GM23248 (cell line): ENCODE measurements around the gene MAML2. TPM values are rescaled to one million over a fixed set of nuclear protein-coding genes. Genes with fewer than 3 reads are reported as not detected.
A peak's percentile ranks its signal among the peaks of the same experiment; 100 is the strongest.

Experiments used
- DNase-seq: peaks from one replicate; pipeline ENCODE4 v3.0.0-alpha.2; 2015
- H2AFZ ChIP-seq: fragments of 200-600 bp; sonication (generic); 2 replicates; pipeline ENCODE4 v1.6.1; 2016; ENCODE audit warnings: antibody characterized with exemption
- H3F3A ChIP-seq: fragments of 200-600 bp; sonication (generic); 2 replicates; pipeline ENCODE4 v1.6.1; 2016; ENCODE audit warnings: mild to moderate bottlenecking, antibody characterized with exemption, mixed run types; ENCODE audit not compliant: insufficient read depth
- H3K27ac ChIP-seq: fragments of 200-600 bp; sonication (generic); 2 replicates; pipeline ENCODE4 v1.5.1; 2016; ENCODE audit warnings: mild to moderate bottlenecking
- H3K27me3 ChIP-seq: fragments of 200-600 bp; sonication (generic); replicated peaks from 2 replicates; pipeline ENCODE4 v1.6.1; 2016; ENCODE audit warnings: mild to moderate bottlenecking; ENCODE audit not compliant: insufficient read depth
- H3K36me3 ChIP-seq: fragments of 200-600 bp; sonication (generic); 2 replicates; pipeline ENCODE4 v1.6.1; 2016; ENCODE audit warnings: low read depth, mild to moderate bottlenecking
- H3K4me1 ChIP-seq: fragments of 200-600 bp; sonication (generic); 2 replicates; pipeline ENCODE4 v1.6.1; 2016; ENCODE audit warnings: mild to moderate bottlenecking; ENCODE audit not compliant: insufficient read depth
- H3K4me2 ChIP-seq: fragments of 200-600 bp; sonication (generic); one replicate; pipeline ENCODE4 v1.6.1; 2016; ENCODE audit warnings: mild to moderate bottlenecking; ENCODE audit not compliant: unreplicated experiment
- H3K4me3 ChIP-seq: fragments of 200-600 bp; sonication (generic); 2 replicates; pipeline ENCODE4 v1.5.1; 2016; ENCODE audit warnings: mild to moderate bottlenecking
- H3K79me2 ChIP-seq: fragments of 200-600 bp; sonication (generic); 2 replicates; pipeline ENCODE4 v1.6.1; 2016; ENCODE audit warnings: mild to moderate bottlenecking; ENCODE audit not compliant: insufficient read depth
- H3K9ac ChIP-seq: fragments of 200-600 bp; sonication (generic); 2 replicates; pipeline ENCODE4 v1.6.1; 2016; ENCODE audit warnings: mild to moderate bottlenecking
- H3K9me2 ChIP-seq: fragments of 200-600 bp; sonication (generic); 2 replicates; pipeline ENCODE4 v1.6.1; 2016; ENCODE audit warnings: mixed run types, mild to moderate bottlenecking, moderate library complexity; ENCODE audit not compliant: insufficient read depth
- H3K9me3 ChIP-seq: fragments of 200-600 bp; sonication (generic); one replicate; pipeline ENCODE4 v1.6.1; 2017; ENCODE audit warnings: low read depth
- H4K20me1 ChIP-seq: fragments of 200-600 bp; sonication (generic); 2 replicates; pipeline ENCODE4 v1.6.0; 2016; ENCODE audit not compliant: insufficient read depth
- EZH2 ChIP-seq: fragments of 200-600 bp; sonication (generic); IDR thresholded peaks from 2 replicates; pipeline ENCODE4 v1.6.1; 2018; ENCODE audit warnings: antibody characterized with exemption, mild to moderate bottlenecking; ENCODE audit not compliant: insufficient read depth, poor library complexity, severe bottlenecking
- EZH2phosphoT487 ChIP-seq: fragments of 200-600 bp; sonication (generic); IDR thresholded peaks from 2 replicates; pipeline ENCODE4 v1.6.1; 2018; ENCODE audit warnings: antibody characterized with exemption, moderate library complexity, mild to moderate bottlenecking, low read depth; ENCODE audit not compliant: insufficient read depth
- WGBS, 2 experiments: methylation state at CpG; one replicate each; pipeline ENCODE4 v1.1.6; 2015 to 2017; ENCODE audit warnings: low lambda C conversion rate in 2 of 2, low coverage in 1 of 2; ENCODE audit errors: missing lambda C conversion rate in 2 of 2; 5-methylcytosine and 5-hydroxymethylcytosine counted together
- in situ Hi-C: fragments of 300-500 bp; cut with MboI; formaldehyde crosslinking; loops from 2 replicates; pipeline ENCODE4 v1.15.0; 2020
- polyA plus RNA-seq: library from polyadenylated mRNA; unstranded; fragments of >200 nt; fragmentation: Nextera tagmentation; extraction: Ambion mirVana; gene quantifications from 2 replicates; pipeline ENCODE4 v1.2.1, GENCODE V29; 2016
- total RNA-seq: library from RNA; depleted of rRNA; stranded (reverse); fragments of >200 nt; shearing (Covaris generic); gene quantifications from 2 replicates; pipeline ENCODE4 v1.2.3, GENCODE V29; 2014

The MAML2 gene
- total and polyA plus RNA-seq, 2 experiments from 2014 or later = 7.4 to 23.7 TPM

DNA sequence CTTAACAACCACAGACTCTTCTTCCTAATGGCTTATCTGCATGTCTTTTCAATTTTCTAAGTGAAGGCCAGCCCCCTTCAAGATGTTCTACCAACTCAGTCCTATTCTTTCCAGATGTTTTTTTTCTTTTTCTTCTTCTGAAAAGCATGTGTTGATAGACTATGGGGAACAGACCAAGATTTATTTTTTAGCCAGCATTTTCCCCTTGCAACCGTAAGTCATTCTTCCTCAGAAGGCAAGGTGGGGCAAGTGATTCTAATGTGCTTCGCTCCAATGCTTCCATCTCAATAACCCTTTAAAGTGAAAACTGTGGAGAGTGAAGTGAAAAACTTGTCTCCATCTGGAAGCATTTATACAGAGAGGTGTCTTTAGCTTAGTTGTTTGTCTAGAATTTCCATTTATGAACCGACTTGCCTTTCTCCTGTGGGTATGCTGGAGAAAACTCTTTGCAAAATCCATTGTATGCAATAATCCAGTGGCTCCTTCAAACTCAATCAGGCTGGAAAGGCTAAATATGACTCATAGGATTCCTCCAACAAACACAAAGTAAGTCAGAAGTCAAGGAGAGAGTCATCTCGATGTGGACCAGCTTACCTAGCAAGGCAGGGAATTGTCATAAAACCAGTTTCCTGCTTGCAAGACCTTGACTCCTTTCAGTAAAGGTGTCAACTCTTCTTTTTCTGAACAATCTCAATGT is 83.7 kb downstream of the MAML2 start:
- H3K9me3 ChIP-seq = no peaks in the 10 kb centered on the region
- peak overlapping the region; percentile 71 for H3K27ac ChIP-seq
- 8 to 11% methylated on average over 4 of the region's 4 CpGs for WGBS, 2 experiments
- H3K9me2 ChIP-seq = no peaks in the 10 kb centered on the region
- H3K4me1 ChIP-seq = peaks cover 84% of the 10 kb centered on the region
- peak; percentile 87 for DNase-seq
- in situ Hi-C loops = no loop called here
- H3F3A ChIP-seq = peaks cover 76% of the 10 kb centered on the region
- no peaks in the 10 kb centered on the region for H4K20me1 ChIP-seq
- no peaks in the 10 kb centered on the region for H3K36me3 ChIP-seq
- peaks cover 97% of the 10 kb centered on the region for H3K79me2 ChIP-seq
- H3K27me3 ChIP-seq = no peaks in the 10 kb centered on the region
- H2AFZ ChIP-seq = no peak overlapping the region
- TF ChIP-seq EZH2phosphoT487 (no peak), EZH2 (no peak)
- peak overlapping the region; percentile 59 for H3K4me2 ChIP-seq
- peak overlapping the region; percentile 57; the same call in 1 of the 2 replicates for H3K4me3 ChIP-seq
- H3K9ac ChIP-seq = peak overlapping the region; percentile 11

DNA sequence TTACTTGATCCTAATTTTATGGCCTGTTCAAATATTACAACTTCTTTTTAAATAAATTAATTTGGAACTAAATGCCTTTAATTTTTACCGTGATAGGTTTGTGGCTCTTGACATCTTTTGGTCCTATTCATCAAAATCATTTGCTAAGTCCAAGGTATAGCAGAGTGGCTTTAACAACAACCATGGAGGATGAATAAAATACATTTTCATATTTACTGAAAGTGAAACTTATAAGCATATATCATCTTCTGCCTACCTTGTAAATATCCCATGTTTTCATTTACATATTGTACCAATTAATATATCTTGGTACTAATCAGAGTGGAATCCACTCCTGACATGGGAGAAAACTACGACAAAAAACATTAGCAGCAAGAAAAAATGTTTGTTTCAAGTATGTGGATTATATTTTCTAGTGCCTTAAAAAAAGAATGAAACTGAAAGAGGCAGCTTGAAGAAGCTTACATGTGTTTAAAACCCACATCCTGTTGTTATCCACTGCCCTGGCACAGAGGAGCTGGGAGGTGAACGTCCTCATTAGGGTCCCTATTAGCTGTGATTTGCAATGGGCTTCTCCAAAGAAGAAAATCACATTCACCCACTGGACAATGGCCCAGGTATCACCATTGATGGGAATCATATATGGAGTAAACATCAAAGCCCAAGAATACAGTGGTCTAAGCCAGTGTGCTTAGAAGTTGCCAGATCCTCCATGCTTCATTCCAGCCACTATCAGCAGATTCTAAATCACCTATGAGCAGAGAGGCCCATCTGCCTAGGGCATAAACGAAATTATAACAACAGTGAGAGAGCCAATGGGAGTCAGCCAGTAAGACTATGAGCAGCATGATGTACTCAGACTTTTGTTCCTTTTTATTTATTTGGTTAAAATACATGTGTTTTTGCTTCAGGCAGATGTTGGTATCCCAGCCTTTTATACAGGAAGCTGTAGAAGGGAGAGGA is 84.7 kb downstream of the MAML2 start:
- peak; percentile 49 for DNase-seq
- WGBS, 2 experiments = 2 to 3% methylated on average over 4 of the region's 4 CpGs
- peaks cover 98% of the 10 kb centered on the region for H3K79me2 ChIP-seq
- H3K36me3 ChIP-seq = no peaks in the 10 kb centered on the region
- no peak overlapping the region for H2AFZ ChIP-seq
- no peaks in the 10 kb centered on the region for H3K9me3 ChIP-seq
- no peaks in the 10 kb centered on the region for H3K9me2 ChIP-seq
- TF ChIP-seq EZH2phosphoT487 = no peak
- no peak for TF ChIP-seq EZH2
- H3K4me2 ChIP-seq = peak overlapping the region; percentile 85
- no peaks in the 10 kb centered on the region for H4K20me1 ChIP-seq
- peak overlapping the region; percentile 57 for H3K4me3 ChIP-seq
- H3K27ac ChIP-seq = peak overlapping the region; percentile 71
- peaks cover 78% of the 10 kb centered on the region for H3F3A ChIP-seq
- peak overlapping the region; percentile 63 for H3K9ac ChIP-seq
- in situ Hi-C loops = no loop called here
- no peaks in the 10 kb centered on the region for H3K27me3 ChIP-seq
- H3K4me1 ChIP-seq = peaks cover 84% of the 10 kb centered on the region

GRCh38 chr11:96257036-96257435 is 86.0 kb downstream of the MAML2 start:
- Histone ChIP-seq H3K36me3 (no peaks in the 10 kb centered on the region), H3K4me2 (peak overlapping the region; percentile 85), H4K20me1 (no peaks in the 10 kb centered on the region), H3F3A (peaks cover 69% of the 10 kb centered on the region), H3K79me2 (peaks cover 99% of the 10 kb centered on the region), H3K27me3 (no peaks in the 10 kb centered on the region), H3K4me3 (no peak overlapping the region), H3K9ac (peak overlapping the region; percentile 63; the same call in 1 of the 2 replicates), H3K4me1 (peaks cover 76% of the 10 kb centered on the region), H2AFZ (no peak overlapping the region), H3K27ac (peak overlapping the region; percentile 71), H3K9me2 (no peaks in the 10 kb centered on the region), H3K9me3 (no peaks in the 10 kb centered on the region)
- DNase-seq = no peak
- TF ChIP-seq EZH2phosphoT487 = no peak
- no peak for TF ChIP-seq EZH2
- in situ Hi-C loops = no loop called here

- in situ Hi-C loops = no loop called here
- H3K27ac ChIP-seq = peak overlapping the region; percentile 71
- no peaks in the 10 kb centered on the region for H3K27me3 ChIP-seq
- H3F3A ChIP-seq = peaks cover 63% of the 10 kb centered on the region
- peaks cover 73% of the 10 kb centered on the region for H3K4me1 ChIP-seq
- TF ChIP-seq EZH2 = no peak
- no peak for TF ChIP-seq EZH2phosphoT487
- no peaks in the 10 kb centered on the region for H4K20me1 ChIP-seq
- H2AFZ ChIP-seq = no peak overlapping the region
- 75 to 81% methylated on average over 8 of the region's 8 CpGs for WGBS, 2 experiments
- H3K36me3 ChIP-seq = no peaks in the 10 kb centered on the region
- peak overlapping the region; percentile 63; the same call in 1 of the 2 replicates for H3K9ac ChIP-seq
- no peaks in the 10 kb centered on the region for H3K9me3 ChIP-seq
- peak overlapping the region; percentile 85 for H3K4me2 ChIP-seq
- peaks cover 99% of the 10 kb centered on the region for H3K79me2 ChIP-seq
- H3K9me2 ChIP-seq = no peaks in the 10 kb centered on the region
- DNase-seq = no peak
- H3K4me3 ChIP-seq = no peak overlapping the region
Measured at GRCh38 chr11:96256215-96257011, 86.6 kb downstream of the MAML2 start.
